GM19023 (cell line): ENCODE results near the gene TGFB1I1.
"Not testable (repeated sequence)": the region's sequence is repeated elsewhere in the genome, so short reads cannot be mapped to it uniquely, and the experiment has no call there.

Experiments used
- ATAC-seq: cut with Tn5 transposase; IDR thresholded peaks from one replicate; pipeline ENCODE4 v1.9.1; 2021; ENCODE audit warnings: mild to moderate bottlenecking, moderate library complexity; ENCODE audit not compliant: unreplicated experiment

The TGFB1I1 gene

GRCh38 chr16:31508706-31509195 lies 36.8 kb downstream of the TGFB1I1 start:
- peak; percentile 16 for ATAC-seq

DNA sequence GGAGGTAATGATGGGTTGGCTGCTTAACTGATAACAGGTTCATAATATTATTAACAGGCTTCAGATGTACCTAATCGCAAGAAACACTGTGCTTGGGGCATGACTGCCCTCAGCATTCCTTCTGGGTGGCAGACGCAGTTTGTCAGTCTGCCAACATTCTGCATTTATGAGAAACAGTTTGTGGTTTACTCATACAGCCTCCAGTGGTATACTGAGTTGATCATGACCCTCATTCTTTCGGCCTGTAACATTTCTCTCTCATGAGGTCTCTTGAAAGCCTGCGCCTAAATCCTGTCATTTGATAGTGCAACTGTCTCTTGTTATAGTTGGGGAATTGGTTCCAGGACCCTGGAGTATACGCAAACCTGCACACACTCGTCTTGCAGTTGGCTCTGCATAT lies 41.2 kb downstream of the TGFB1I1 start:
- no peak for ATAC-seq

GRCh38 chr16:31513884-31514283 lies 41.9 kb downstream of the TGFB1I1 start:
- ATAC-seq, result no peak

DNA sequence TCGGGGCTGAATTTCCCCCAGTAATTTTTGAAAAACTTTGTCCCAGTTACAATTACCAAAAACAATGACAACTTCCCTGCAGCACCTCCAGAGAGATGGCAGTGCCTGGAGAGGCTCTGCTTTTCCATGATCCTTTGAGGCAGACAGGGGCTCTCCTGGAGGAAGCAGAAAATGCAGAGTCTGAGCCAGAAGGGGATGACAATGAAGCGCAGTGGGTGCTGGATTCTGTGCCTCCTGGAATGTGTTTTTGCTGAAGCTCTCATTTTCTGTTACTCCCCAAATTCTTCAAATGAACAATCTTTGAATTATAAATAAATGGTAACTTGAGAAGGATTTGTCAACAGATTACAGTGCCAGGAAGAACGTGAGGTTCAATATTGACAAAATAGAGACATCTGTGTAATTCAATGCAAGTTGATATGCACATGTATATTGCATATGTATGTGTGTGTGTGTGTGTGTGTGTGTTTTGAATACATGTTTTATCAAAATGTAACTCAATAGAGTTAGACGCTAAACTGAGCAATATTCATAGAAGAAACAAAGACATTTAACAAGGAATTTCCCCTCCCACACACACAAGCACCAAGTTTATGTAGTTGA lies 45.9 kb downstream of the TGFB1I1 start:
- ATAC-seq, result no peak

DNA sequence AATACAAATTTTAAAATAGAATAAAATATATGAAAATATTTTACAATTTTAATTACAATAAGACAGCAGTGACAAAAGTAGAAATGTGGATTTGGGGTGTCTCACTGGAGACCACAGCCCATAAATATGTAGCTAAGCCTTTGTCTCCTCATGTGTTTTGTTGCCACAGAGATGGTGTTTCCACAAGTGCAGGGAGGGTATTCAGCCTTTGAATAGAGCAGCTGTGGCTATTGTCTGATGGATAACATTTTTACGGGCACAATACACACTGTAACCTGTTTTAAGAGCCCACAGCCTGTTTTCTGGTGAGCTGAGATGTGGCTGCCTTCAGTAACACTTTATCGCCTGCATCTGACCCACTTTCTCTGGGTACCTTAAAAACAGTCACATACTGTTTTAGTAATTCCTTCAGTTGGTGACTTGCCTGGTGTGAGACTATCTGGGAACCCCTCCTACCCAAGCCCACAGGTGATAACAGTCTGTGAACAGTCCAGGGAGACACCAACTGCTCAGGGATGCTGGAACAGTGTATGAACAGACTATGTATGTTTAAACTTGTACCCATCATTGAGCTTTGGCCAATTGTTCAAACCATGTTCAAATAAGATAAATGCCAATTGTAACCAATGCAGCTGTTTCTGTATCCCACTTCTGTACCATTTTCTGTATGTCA lies 47.9 kb downstream of the TGFB1I1 start:
- no peak for ATAC-seq

GRCh38 chr16:31521368-31521767 lies 49.4 kb downstream of the TGFB1I1 start:
- ATAC-seq, result no peak

GRCh38 chr16:31522071-31522470 lies 50.1 kb downstream of the TGFB1I1 start:
- no peak for ATAC-seq

DNA sequence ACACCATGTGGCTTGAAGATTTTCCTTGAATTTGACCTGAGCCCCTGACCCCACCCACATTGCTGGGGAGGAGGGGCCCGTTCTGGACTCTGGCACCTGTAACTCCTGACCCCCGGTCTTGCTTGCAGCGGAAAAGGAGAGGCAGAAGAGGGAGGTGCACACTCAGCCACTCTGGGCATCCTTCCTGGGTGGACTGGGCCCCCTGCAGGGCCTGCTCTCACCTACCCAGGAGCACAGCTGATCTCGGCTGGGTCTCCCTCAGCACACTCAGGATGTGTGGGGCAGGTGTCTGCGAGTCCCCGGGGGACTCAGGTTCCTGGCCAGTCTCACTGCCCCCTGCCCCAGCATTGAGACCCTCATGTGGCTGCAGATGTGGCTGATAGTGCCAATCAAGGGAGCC lies 51.8 kb downstream of the TGFB1I1 start:
- not testable (repeated sequence) for ATAC-seq

- no peak for ATAC-seq
These were observed 53.2 kb downstream of the TGFB1I1 start for GRCh38 chr16:31525113-31525512.
